ENCODE results near the gene TOP3B. TPM values are rescaled to one million over a fixed set of nuclear protein-coding genes. Genes with fewer than 3 reads are reported as not detected.

The TOP3B gene
- polyA plus RNA-seq, 1 experiment: 12.8 TPM

GRCh38 chr22:21907638-21908522 lies 74.7 kb downstream of the TOP3B start:
- ChIA-PET CTCF (interaction anchor here (0.8 to 1.9 kb wide), 3 partner anchors 13 to 195 kb away, joined by 3 to 4 read pairs (median 4); partner anchors contain the start of gene PPM1F), POLR2A (no interaction called here)
- TF ChIP-seq CTCF (IDR thresholded peaks at IDR 0.05; ENCODE audit: insufficient read depth, low read depth, low read length): no peak
- H3K36me3 ChIP-seq (ENCODE audit: control insufficient read depth, insufficient read depth, low read length): no peaks in the 10 kb centered on the region
- no peak for DNase-seq (ENCODE audit: low read depth)
- no peaks in the 10 kb centered on the region for H3K27me3 ChIP-seq (ENCODE audit: control insufficient read depth, insufficient read depth, low read length)
- no peak overlapping the region for H3K4me3 ChIP-seq (ENCODE audit: low read depth, low read length)

Other genes starting within 250 kb of the TOP3B start
- 0.69 and 1.1 TPM in 2 replicates for gene YPEL1, start 247.0 kb downstream of the TOP3B start, polyA plus RNA-seq (2011; rRNA removed)
- 119 and 150 TPM in 2 replicates for gene MAPK1, start 115.1 kb downstream of the TOP3B start, polyA plus RNA-seq (2011; rRNA removed)
- gene PPM1F, start 29.9 kb downstream of the TOP3B start, polyA plus RNA-seq (2011; rRNA removed): 20.1 and 25.3 TPM in 2 replicates

Data from BJ (cell line).